ENCODE results near the gene TBCE. TPM values are rescaled to one million over a fixed set of nuclear protein-coding genes. Genes with fewer than 3 reads are reported as not detected.
A peak's percentile ranks its signal among the peaks of the same experiment; 100 is the strongest.

Gene TBCE
- total RNA-seq, 1 donor from 2014 or later: 17.2 TPM

GRCh38 chr1:235415008-235415904 lies 48.0 kb downstream of the TBCE start:
- peak; percentile 42 for DNase-seq
- intact Hi-C loops (cut with micrococcal nuclease): loop anchor here (2.0 to 10.0 kb wide), 2 partner anchors 162 to 310 kb away; no protein-coding TSS in a partner anchor
- Histone ChIP-seq H3K27ac (replicated peaks) (no peak overlapping the region), H3K36me3 (peaks cover 8% of the 10 kb centered on the region), H3K4me3 (no peak overlapping the region), H3K27me3 (ENCODE audit: low read depth) (no peaks in the 10 kb centered on the region), H3K9me3 (replicated peaks) (no peaks in the 10 kb centered on the region), H3K4me1 (peaks cover 7% of the 10 kb centered on the region)
- peak; percentile 83 for TF ChIP-seq CTCF (IDR thresholded peaks at IDR 0.05; ENCODE audit: borderline replicate concordance)

GRCh38 chr1:235416662-235417049 lies 49.4 kb downstream of the TBCE start:
- Histone ChIP-seq H3K4me3 (no peak overlapping the region), H3K36me3 (peaks cover 8% of the 10 kb centered on the region), H3K9me3 (replicated peaks) (no peaks in the 10 kb centered on the region), H3K27me3 (ENCODE audit: low read depth) (no peaks in the 10 kb centered on the region), H3K27ac (replicated peaks) (no peak overlapping the region), H3K4me1 (peaks cover 2% of the 10 kb centered on the region)
- no peak for DNase-seq
- no peak for TF ChIP-seq CTCF (IDR thresholded peaks at IDR 0.05; ENCODE audit: borderline replicate concordance)
- intact Hi-C loops (cut with micrococcal nuclease): loop anchor here (10.0 kb wide), 1 partner anchor 312 kb away; no protein-coding TSS in a partner anchor

- H3K27ac ChIP-seq (replicated peaks): no peak overlapping the region
- no peaks in the 10 kb centered on the region for H3K27me3 ChIP-seq (ENCODE audit: low read depth)
- peak; percentile 91 for TF ChIP-seq CTCF (IDR thresholded peaks at IDR 0.05; ENCODE audit: borderline replicate concordance)
- H3K4me1 ChIP-seq: no peaks in the 10 kb centered on the region
- intact Hi-C loops (cut with micrococcal nuclease): loop anchor here (10.0 kb wide), 1 partner anchor 312 kb away; no protein-coding TSS in a partner anchor
- H3K4me3 ChIP-seq: no peak overlapping the region
- H3K9me3 ChIP-seq (replicated peaks): no peaks in the 10 kb centered on the region
- H3K36me3 ChIP-seq: peaks cover 8% of the 10 kb centered on the region
- no peak for DNase-seq
These were observed 50.0 kb downstream of the TBCE start for GRCh38 chr1:235417086-235417697.

- peaks cover 12% of the 10 kb centered on the region for H3K4me1 ChIP-seq
These were observed 54.5 kb downstream of the TBCE start for GRCh38 chr1:235421751-235422150.

More at GRCh38 chr1:235421751-235422150, 54.5 kb downstream of the TBCE start:
- intact Hi-C loops (cut with micrococcal nuclease): no loop called here
- Histone ChIP-seq H3K36me3 (no peaks in the 10 kb centered on the region), H3K27me3 (ENCODE audit: low read depth) (no peaks in the 10 kb centered on the region), H3K4me3 (no peak overlapping the region), H3K9me3 (replicated peaks) (no peaks in the 10 kb centered on the region), H3K27ac (replicated peaks) (no peak overlapping the region)
- no peak for DNase-seq
- TF ChIP-seq CTCF (IDR thresholded peaks at IDR 0.05; ENCODE audit: borderline replicate concordance): no peak
